Natural killer cell treated with Interleukin-12 subunit alpha and Interleukin-12 subunit beta and Interleukin-15 and Interleukin-18, amount 100 ng/mL, for 72 hours (primary cell): ENCODE data around the gene SPATS2L. TPM values are rescaled to one million over a fixed set of nuclear protein-coding genes. Genes with fewer than 3 reads are reported as not detected.

Experiments used
- ATAC-seq, 2 donors: fragments of 150-1000 bp; cut with Tn5 transposase in 1 of 2; sonication (Bioruptor Pico), chemical (Tn5 transposase) in 1 of 2; 2 replicates each; pipeline ENCODE4 v1.10.0; 2021
- DNase-seq: peaks from one replicate; pipeline ENCODE4 v3.0.0; 2022; ENCODE audit warnings: low spot score
- H3K27ac Mint-ChIP-seq, 2 donors: 1 replicate in 1 of 2; 2 replicates in 1 of 2; pipeline ENCODE4 v1.8.0; 2022; ENCODE audit warnings: mixed read lengths in 2 of 2, mild to moderate bottlenecking in 1 of 2, moderate library complexity in 1 of 2
- H3K27me3 Mint-ChIP-seq, 2 donors: 1 replicate in 1 of 2; 2 replicates in 1 of 2; pipeline ENCODE4 v1.8.0; 2022; ENCODE audit warnings: mixed read lengths in 2 of 2
- H3K36me3 Mint-ChIP-seq: one replicate; pipeline ENCODE4 v1.8.0; 2022; ENCODE audit warnings: mixed read lengths
- H3K4me1 Mint-ChIP-seq, 2 donors: 1 replicate in 1 of 2; 2 replicates in 1 of 2; pipeline ENCODE4 v1.8.0; 2022; ENCODE audit warnings: low read depth in 2 of 2, mixed read lengths in 2 of 2, mild to moderate bottlenecking in 1 of 2
- H3K4me3 Mint-ChIP-seq: one replicate; pipeline ENCODE4 v1.8.0; 2022; ENCODE audit warnings: mixed read lengths
- H3K9me3 Mint-ChIP-seq: 2 replicates; pipeline ENCODE4 v1.8.0; 2022; ENCODE audit warnings: mixed read lengths
- total RNA-seq, 2 donors: library from RNA; stranded (reverse); gene quantifications; one replicate each; pipeline ENCODE4 v1.2.3, GENCODE V29; 2022

The SPATS2L gene
- total RNA-seq, 2 donors from 2014 or later: 19.6 to 44.4 TPM

DNA sequence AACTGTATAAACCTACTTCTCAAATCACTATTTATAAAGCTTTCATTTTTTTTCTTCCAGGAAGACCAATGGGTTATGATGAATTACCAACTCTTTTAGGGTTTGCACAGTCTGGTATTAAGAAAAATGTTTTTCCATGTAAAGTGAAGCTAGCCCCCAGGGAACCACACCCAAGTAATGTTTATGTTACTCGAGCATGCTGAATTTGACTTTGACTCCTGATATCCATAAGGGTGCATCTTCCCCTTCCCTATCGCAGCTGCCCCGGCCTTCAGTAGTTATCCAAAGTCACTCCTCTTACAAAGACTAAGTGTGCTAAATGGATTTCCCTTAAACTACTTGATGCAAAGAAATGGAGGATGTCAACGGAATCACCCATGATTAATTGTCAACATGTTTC, 181.7 kb downstream of the SPATS2L start:
- ATAC-seq (no peak), DNase-seq (no peak)
- Mint-ChIP-seq H3K36me3 (peaks cover 15% of the 10 kb centered on the region), H3K27me3 (no peaks in the 10 kb centered on the region), H3K27ac (no peak overlapping the region), H3K9me3 (no peaks in the 10 kb centered on the region), H3K4me1 (no peaks in the 10 kb centered on the region), H3K4me3 (no peak overlapping the region)

DNA sequence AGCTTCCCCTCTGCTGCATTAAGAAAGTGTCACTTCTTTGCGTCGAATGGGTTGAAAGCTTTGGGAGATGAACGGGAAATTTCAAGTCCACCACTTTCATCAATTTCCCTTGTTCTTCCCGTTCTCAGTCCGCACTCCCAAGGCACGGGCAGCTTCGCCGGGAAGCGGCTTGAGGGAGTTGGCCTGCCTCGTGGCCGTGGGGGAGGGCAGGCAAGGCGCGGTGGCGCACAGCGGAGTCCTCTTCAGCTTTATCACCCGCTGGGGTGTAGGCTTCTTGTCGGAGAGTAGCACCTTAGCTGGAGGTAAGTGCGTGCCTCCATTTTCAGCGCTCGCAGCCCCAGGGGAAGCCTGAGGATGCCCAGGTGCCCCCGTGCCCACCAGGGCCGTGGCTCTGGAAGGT, 183.5 kb downstream of the SPATS2L start:
- Mint-ChIP-seq H3K27me3 (no peaks in the 10 kb centered on the region), H3K36me3 (peaks cover 15% of the 10 kb centered on the region), H3K4me1 (no peaks in the 10 kb centered on the region), H3K27ac (no peak overlapping the region), H3K4me3 (no peak overlapping the region), H3K9me3 (no peaks in the 10 kb centered on the region)
- ATAC-seq (no peak), DNase-seq (no peak)

DNA sequence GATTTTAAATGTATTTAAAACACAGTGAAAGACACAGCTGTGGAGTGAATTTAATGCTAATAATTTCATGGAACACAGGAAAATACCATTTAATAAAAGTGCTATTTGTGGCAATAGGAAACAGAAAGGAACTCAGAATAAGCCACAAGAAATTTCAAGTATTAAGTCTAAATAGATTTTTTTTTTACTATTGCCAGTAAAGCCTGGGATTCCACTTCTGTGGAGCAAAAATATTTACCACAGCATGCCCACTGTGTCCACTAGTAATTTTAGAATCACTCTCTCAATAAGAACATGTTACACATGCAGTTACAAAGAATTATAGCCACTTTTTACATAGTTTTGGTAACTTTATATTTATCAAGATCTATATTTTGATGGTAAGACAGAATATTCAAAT, 186.2 kb downstream of the SPATS2L start:
- Mint-ChIP-seq H3K36me3 (peaks cover 16% of the 10 kb centered on the region), H3K9me3 (no peaks in the 10 kb centered on the region), H3K27me3 (no peaks in the 10 kb centered on the region), H3K4me3 (no peak overlapping the region), H3K4me1 (no peaks in the 10 kb centered on the region), H3K27ac (no peak overlapping the region)
- ATAC-seq (no peak), DNase-seq (no peak)

DNA sequence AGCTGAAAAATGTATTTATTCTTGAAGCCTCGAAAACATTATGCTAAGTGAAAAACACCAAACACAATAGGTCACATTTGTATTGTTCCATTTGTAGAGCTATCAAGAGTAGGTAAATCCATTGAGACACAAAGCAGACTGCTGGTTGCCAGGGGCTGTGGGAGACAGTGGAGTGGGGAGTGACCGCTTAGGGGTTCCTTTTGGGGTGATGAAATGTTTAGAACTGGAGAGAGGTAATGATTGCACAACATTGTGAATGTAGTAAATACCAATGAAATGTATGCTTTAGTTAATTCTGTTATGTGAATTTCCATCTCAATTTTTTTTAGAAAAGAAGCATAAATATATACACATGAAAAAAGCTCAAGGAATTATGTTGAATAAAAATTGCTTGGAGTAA, 187.6 kb downstream of the SPATS2L start:
- H3K9me3 Mint-ChIP-seq: no peaks in the 10 kb centered on the region
- H3K4me1 Mint-ChIP-seq: peaks cover 0 to under 1% of the 10 kb centered on the region in 2 donors
- no peak overlapping the region for H3K4me3 Mint-ChIP-seq
- no peak for DNase-seq
- no peak for ATAC-seq
- H3K27me3 Mint-ChIP-seq: no peaks in the 10 kb centered on the region
- no peak overlapping the region for H3K27ac Mint-ChIP-seq
- H3K36me3 Mint-ChIP-seq: peaks cover 28% of the 10 kb centered on the region

DNA sequence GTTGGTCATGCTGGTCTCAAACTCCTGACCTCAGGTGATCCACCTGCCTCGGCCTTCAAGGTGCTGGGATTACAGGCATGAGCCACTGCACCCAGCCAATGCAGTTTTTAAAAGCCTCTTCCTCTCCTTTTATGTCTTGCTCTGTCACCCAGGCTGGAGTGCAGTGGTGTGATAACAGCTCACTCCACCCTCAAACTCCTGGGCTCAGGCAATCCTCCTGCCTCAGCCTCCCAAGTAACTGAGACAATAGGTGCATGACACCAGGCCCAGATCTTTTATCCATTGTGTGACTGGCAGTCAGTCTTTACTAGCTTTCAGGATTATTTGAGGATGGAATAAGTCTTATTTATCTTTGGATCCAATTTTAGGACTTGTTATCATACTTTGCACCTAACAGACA, 190.2 kb downstream of the SPATS2L start:
- Mint-ChIP-seq H3K27me3 (no peaks in the 10 kb centered on the region), H3K4me3 (no peak overlapping the region), H3K9me3 (no peaks in the 10 kb centered on the region), H3K4me1 (peaks cover 2 to 5% of the 10 kb centered on the region in 2 donors), H3K27ac (no peak overlapping the region), H3K36me3 (peaks cover 28% of the 10 kb centered on the region)
- ATAC-seq: no peak
- no peak for DNase-seq

DNA sequence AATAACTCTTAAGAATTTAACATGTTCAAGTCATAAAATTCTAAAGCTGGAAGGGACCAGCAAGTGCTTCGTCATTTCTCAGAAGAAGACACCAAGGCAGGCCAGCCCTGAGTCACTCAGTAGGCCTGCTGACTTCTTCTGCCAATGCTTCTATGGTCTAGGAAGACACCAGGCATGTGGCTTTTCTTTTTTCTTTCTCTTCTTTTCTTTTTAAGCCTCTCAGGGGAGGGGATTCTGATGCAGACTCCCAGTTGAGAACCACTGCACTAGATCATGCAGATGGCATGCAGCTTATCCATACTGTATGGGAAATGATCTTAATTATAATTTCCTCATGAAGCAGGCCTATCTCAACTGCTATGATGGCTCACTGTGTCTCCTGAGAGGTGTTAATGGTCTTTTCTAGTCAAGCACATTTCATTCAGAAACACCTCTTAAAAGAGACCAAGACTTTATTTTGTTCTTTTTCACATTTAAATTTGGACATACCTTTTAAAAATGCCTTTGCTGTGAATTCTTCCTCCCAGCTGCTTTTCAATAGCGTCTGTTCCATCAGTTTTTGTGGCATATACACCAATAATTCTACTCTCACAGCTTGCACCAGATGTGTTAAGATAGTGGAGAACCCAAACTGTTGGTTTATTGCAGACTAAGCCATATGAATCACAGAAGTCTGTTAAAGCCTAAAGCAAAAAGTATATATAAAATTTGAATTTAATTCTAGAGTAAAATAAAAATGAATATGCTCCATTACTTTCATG, 192.1 kb downstream of the SPATS2L start:
- Mint-ChIP-seq H3K9me3 (no peaks in the 10 kb centered on the region), H3K27ac (no peak overlapping the region), H3K27me3 (no peaks in the 10 kb centered on the region), H3K4me3 (no peak overlapping the region), H3K36me3 (peaks cover 30% of the 10 kb centered on the region), H3K4me1 (peaks cover 5% of the 10 kb centered on the region in 2 donors)
- no peak for DNase-seq
- ATAC-seq: no peak

DNA sequence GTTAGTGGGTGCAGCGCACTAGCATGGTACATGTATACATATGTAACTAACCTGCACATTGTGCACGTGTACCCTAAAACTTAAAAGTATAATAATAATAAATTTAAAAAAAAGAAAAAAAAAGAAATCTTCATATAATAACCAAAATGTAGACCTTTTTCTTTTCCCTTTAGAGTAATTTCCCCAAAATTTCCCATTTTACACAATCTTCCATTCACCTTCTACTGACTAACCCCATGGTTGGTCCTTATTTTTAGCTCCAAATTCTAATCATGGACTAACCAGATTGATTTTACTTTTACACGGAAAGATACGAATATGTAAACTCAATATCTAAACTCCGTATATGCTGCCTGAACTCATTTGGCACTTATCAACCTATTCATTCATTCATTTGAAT, 195.7 kb downstream of the SPATS2L start:
- H3K4me3 Mint-ChIP-seq: no peak overlapping the region
- H3K27me3 Mint-ChIP-seq: no peaks in the 10 kb centered on the region
- H3K9me3 Mint-ChIP-seq: no peaks in the 10 kb centered on the region
- H3K36me3 Mint-ChIP-seq: peaks cover 30% of the 10 kb centered on the region
- ATAC-seq (no peak), DNase-seq (no peak)
- peaks cover 5 to 11% of the 10 kb centered on the region in 2 donors for H3K4me1 Mint-ChIP-seq
- no peak overlapping the region for H3K27ac Mint-ChIP-seq

DNA sequence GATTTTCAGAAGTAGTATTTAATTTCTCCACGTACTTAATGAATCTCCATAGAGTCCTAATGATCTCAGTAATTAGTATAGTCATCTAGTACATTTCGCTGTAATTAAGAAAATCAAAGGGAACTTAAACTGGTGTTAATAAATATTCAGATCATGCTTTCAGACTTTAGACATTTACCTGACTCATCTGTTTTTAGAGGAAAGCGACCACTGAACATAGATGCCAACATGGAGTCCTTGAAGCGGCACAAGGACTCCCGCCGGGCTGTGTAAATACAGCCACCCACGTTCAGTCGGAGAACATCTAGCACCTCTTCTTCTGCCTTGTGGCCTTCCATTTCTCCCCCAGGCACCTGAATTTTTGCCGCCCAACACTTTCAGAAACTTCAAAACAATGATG, 200.2 kb downstream of the SPATS2L start:
- no peaks in the 10 kb centered on the region for H3K27me3 Mint-ChIP-seq
- H3K4me3 Mint-ChIP-seq: no peak overlapping the region
- no peaks in the 10 kb centered on the region for H3K9me3 Mint-ChIP-seq
- H3K27ac Mint-ChIP-seq: no peak overlapping the region
- peaks cover 9 to 15% of the 10 kb centered on the region in 2 donors for H3K4me1 Mint-ChIP-seq
- H3K36me3 Mint-ChIP-seq: peaks cover 12% of the 10 kb centered on the region
- DNase-seq (no peak), ATAC-seq (no peak)

DNA sequence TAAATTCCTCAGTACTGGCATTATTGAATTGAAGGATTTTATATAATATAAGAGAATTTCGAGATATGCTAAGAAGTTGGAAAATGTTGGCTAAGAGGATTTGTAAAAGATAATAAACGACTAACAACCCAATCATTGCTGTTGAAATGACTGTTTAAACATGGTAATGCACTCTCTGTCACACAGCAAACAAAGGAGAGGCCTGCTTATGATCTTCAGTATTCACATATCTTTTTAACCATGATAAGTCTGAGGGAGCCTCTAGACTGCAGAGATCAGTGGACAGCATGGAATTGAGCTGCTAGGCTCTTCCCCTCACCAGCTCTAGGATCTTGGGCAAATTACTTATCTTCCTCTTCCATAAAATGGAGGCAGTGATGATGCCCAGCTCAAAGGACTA, 200.7 kb downstream of the SPATS2L start:
- peaks cover 10% of the 10 kb centered on the region for H3K36me3 Mint-ChIP-seq
- no peak for ATAC-seq

DNA sequence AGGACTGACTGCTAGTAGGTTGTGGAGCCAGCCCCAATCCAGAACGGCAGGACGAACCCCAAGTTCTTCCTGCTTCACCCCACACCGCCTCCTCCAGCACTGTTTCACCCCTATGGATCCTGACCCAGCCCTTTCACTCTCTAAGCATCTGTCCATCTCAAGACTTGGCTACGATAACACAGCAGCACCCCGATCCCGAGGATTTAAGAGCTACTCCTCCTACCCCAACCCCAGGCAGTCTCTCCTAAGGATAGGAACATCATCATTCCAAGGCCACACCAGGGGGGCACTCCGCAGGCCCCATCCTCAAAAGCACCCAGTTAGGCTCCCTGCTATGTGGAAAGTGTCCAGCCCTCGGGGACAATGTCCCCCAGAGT, 202.7 kb downstream of the SPATS2L start:
- ATAC-seq (no peak), DNase-seq (no peak)
- peak overlapping the region; percentile 75 to 88 for H3K27ac Mint-ChIP-seq
- peaks cover 0 to under 1% of the 10 kb centered on the region in 2 donors for H3K27me3 Mint-ChIP-seq
- peaks cover 9 to 12% of the 10 kb centered on the region in 2 donors for H3K4me1 Mint-ChIP-seq
- peak overlapping the region; percentile 88 for H3K4me3 Mint-ChIP-seq
- no peaks in the 10 kb centered on the region for H3K36me3 Mint-ChIP-seq
- no peaks in the 10 kb centered on the region for H3K9me3 Mint-ChIP-seq

More for the DNA sequence above, 200.7 kb downstream of the SPATS2L start:
- H3K9me3 Mint-ChIP-seq: no peaks in the 10 kb centered on the region
- no peak overlapping the region for H3K4me3 Mint-ChIP-seq
- H3K27ac Mint-ChIP-seq: no peak overlapping the region
- peaks cover 9 to 15% of the 10 kb centered on the region in 2 donors for H3K4me1 Mint-ChIP-seq
- DNase-seq: no peak
- no peaks in the 10 kb centered on the region for H3K27me3 Mint-ChIP-seq

DNA sequence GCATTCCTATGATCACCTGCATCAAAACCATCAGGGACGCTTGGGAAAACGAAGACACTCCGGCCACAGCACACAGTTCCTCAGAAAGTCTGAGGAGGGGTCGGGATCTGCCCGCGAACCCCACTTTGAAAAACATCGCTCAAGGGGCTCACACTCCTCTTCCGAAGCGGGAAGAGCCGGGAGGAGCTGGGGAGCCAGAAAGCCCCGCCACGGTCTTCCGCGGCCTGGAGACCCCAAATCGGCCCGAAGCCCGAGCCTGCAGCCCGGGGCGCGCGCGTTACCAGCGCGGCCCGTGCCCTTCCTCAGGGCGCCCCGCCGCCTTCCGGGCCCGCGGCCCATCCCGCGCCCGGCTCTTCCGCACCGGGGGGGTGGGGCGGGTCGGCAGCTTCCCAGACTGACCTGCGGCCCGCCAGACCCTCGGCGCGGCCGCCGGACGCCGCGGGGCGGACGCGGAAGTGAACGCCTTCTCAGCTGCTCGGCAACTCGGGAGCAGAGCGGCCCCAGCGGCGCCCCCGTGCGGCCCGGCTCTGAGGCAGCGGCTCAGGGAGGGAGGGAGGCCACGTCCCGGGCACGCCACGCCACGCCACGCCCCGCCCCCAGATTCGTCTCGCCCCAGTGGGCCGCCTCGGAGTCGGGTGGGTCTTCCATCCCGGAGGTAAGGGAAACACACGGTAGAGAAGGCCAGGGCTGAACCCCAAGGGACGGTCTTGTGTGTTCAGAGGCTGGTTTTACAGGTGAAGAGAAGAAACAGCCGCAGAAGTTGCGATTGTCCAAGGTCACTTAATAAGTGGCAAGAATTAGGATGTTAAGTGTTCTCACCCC, 203.3 kb downstream of the SPATS2L start, which contains the start of gene KCTD18:
Gene KCTD18 (minus strand): TSS at position 457 of the 822 bp plus-strand sequence. CDS start 3,052 bp downstream, outside the sequence.
- ATAC-seq: peak; percentile 99
- peak within 1 kb of the TSS; percentile 88 for H3K4me3 Mint-ChIP-seq
- H3K9me3 Mint-ChIP-seq: no peaks in the 10 kb centered on the region
- H3K27ac Mint-ChIP-seq: peak within 1 kb of the TSS; percentile 75 to 88
- peaks cover under 1 to 3% of the 10 kb centered on the region in 2 donors for H3K27me3 Mint-ChIP-seq
- peak; percentile 97 for DNase-seq
- H3K4me1 Mint-ChIP-seq: peaks cover 9 to 12% of the 10 kb centered on the region in 2 donors
- no peaks in the 10 kb centered on the region for H3K36me3 Mint-ChIP-seq

DNA sequence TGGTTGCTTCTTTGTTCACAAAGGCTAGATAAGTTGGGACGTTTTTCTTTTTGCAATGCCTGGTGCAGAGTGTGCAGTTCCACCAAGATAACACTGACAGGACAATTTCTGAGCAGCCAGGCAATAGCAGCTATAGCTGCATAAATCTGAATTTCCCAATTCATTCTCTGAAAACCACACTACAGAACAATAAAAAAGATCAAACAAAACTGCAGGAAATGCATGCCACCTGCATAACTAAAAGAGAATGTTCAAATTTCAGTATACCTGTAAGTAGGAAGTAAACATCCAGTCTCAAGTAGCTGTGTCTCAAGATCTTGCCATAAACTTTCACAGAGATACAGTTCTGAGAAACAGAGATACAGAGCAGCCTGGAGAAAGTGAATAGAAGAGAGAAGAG, 208.7 kb downstream of the SPATS2L start:
- Mint-ChIP-seq H3K4me3 (no peak overlapping the region), H3K27ac (no peak overlapping the region), H3K27me3 (peaks cover 15 to 18% of the 10 kb centered on the region in 2 donors), H3K4me1 (no peaks in the 10 kb centered on the region), H3K36me3 (peaks cover 7% of the 10 kb centered on the region), H3K9me3 (no peaks in the 10 kb centered on the region)
- DNase-seq (no peak), ATAC-seq (no peak)

DNA sequence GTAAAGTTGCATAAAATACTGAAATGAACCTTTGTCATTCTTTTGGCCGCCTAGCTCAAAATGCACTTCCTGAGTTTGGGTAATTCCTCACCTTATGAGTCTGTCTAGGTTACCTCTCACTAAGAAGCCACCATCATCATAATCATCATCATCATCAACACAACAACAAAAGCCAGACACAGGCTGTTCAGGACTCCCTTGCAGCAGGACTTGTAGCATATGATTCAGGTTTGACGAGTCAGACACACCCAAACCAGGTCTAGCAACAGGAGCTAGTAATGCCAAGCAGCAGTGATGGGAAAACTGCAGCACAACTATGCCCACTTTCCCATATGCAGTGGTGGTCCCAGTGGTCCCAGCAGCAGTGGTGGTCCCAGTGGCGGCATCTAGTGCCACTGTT, 216.7 kb downstream of the SPATS2L start:
- Mint-ChIP-seq H3K4me1 (peaks cover 11 to 27% of the 10 kb centered on the region in 2 donors), H3K9me3 (no peaks in the 10 kb centered on the region), H3K4me3 (no peak overlapping the region), H3K27ac (no peak overlapping the region), H3K36me3 (peaks cover 4% of the 10 kb centered on the region), H3K27me3 (peaks cover 4 to 8% of the 10 kb centered on the region in 2 donors)
- DNase-seq (no peak), ATAC-seq (no peak)

DNA sequence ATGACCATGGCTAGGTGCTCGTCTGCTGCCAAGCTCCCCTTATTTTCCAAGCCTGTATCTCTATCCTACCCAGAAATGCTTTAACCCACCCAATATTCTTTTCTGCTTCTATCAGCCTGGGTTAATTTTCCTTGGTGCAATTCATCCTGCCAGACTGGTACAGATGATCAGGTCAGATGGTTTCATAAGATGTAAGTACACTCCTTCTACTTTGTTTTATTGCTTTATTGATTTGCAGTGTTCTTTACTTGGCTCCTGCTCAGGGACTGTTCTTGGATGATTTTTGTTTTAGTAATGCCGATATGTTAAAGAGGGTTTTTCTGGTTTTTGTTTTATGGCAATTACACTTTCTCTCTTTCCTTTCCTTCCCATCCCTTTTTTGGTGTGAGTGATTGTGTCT, 217.1 kb downstream of the SPATS2L start:
- no peak for ATAC-seq

More for the DNA sequence above, 217.1 kb downstream of the SPATS2L start:
- peaks cover 13 to 31% of the 10 kb centered on the region in 2 donors for H3K4me1 Mint-ChIP-seq
- H3K27ac Mint-ChIP-seq: no peak overlapping the region
- no peak overlapping the region for H3K4me3 Mint-ChIP-seq
- peaks cover 4 to 8% of the 10 kb centered on the region in 2 donors for H3K27me3 Mint-ChIP-seq
- no peak for DNase-seq
- peaks cover 4% of the 10 kb centered on the region for H3K36me3 Mint-ChIP-seq
- no peaks in the 10 kb centered on the region for H3K9me3 Mint-ChIP-seq
